PFSK-1 (cell line): Measurements from ENCODE around the gene RIMS4.

Source experiments
- POLR2AphosphoS5 ChIP-seq: IDR thresholded peaks from 2 replicates; pipeline ENCODE4 v1.6.1; 2012; ENCODE audit warnings: low read depth, mild to moderate bottlenecking, control low read depth, low read length, moderate library complexity
- SIN3A ChIP-seq: IDR thresholded peaks from 2 replicates; pipeline ENCODE4 v1.6.1; 2012; ENCODE audit warnings: mild to moderate bottlenecking, low read length, moderate library complexity, borderline replicate concordance; ENCODE audit not compliant: insufficient read depth
- TAF1 ChIP-seq: IDR thresholded peaks from 2 replicates; pipeline ENCODE4 v1.6.1; 2012; ENCODE audit warnings: low read length, control low read depth, borderline replicate concordance; ENCODE audit not compliant: insufficient read depth

GRCh38 chr20:44803383-44803941 lies 6.9 kb downstream of the RIMS4 start:
- TF ChIP-seq POLR2AphosphoS5 (no peak), TAF1 (no peak), SIN3A (no peak)
